ENCODE data around the gene WWOX. TPM values are rescaled to one million over a fixed set of nuclear protein-coding genes. Genes with fewer than 3 reads are reported as not detected.

WWOX gene
- total and polyA plus RNA-seq, 2 of the 8 experiments (the other 6 are each of a cell fraction or from before 2014, with no cell fraction given): 5.4 to 16.7 TPM

DNA sequence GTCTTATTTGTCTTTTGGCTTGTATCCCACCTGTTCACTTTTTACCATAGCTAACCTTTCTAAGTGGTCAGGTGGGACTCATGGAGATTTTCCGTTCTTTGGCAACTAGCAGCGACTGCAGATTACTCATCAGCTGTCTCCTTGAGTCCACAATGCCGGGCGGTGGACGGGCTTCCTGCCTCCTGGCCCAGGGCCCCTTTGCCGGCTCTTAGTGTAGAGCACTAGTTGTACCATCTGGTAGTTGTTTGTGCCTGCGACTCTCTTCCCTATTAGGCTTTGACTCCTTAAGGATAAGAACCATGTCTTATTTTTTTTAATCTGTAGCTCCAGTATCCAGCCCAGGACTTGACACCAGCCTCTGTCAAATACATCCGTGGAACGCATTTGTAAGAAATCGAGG is 399.9 kb downstream of the WWOX start:
- Histone ChIP-seq H4K8ac (ENCODE audit: extremely low read depth, insufficient read depth, low read length) (no peak overlapping the region), H3K4me3 (ENCODE audit: extremely low read depth in 1 of 4, insufficient read depth in 2 of 4, low read depth in 3 of 4, low read length in 4 of 4) (no peak overlapping the region), H4K91ac (replicated peaks; ENCODE audit: insufficient read length, low read length) (no peak overlapping the region), H3K27ac (ENCODE audit: low read depth, low read length) (no peak overlapping the region), H3K79me2 (ENCODE audit: control insufficient read depth in 1 of 2, insufficient read depth in 2 of 2, low read length in 2 of 2) (no peaks in the 10 kb centered on the region), H2BK20ac (ENCODE audit: low read length) (no peak overlapping the region), H3K4me2 (ENCODE audit: insufficient read depth in 1 of 2, low read depth in 2 of 2, low read length in 2 of 2) (no peak overlapping the region), H4K20me1 (replicated peaks in 1 of 2; ENCODE audit: control insufficient read depth in 1 of 2, insufficient read depth in 2 of 2, low read length in 2 of 2) (no peaks in the 10 kb centered on the region), H2BK12ac (ENCODE audit: low read depth, low read length) (no peak overlapping the region), H3K4me1 (replicated peaks in 1 of 4; ENCODE audit: control insufficient read depth in 3 of 4, insufficient read depth in 4 of 4, low read length in 3 of 4) (no peaks in the 10 kb centered on the region; a peak in 1 of 7 replicates), H2BK120ac (replicated peaks; ENCODE audit: low read depth, low read length) (no peak overlapping the region), H3K18ac (ENCODE audit: extremely low read depth, low read length) (no peak overlapping the region), H3K36me3 (ENCODE audit: control insufficient read depth in 2 of 4, insufficient read depth in 4 of 4, low read length in 3 of 4) (no peaks in the 10 kb centered on the region), H3K9me3 (ENCODE audit: insufficient read depth in 2 of 2, low read depth in 1 of 2, low read length in 1 of 2) (no peaks in the 10 kb centered on the region), H3K4ac (replicated peaks; ENCODE audit: insufficient read length, low read depth, low read length) (no peak overlapping the region), H3K27me3 (replicated peaks in 1 of 4; ENCODE audit: control insufficient read depth in 3 of 4, extremely low read depth in 1 of 4, insufficient read depth in 3 of 4, low read length in 3 of 4) (no peaks in the 10 kb centered on the region), H3K79me1 (ENCODE audit: low read depth, low read length) (no peaks in the 10 kb centered on the region), H4K5ac (ENCODE audit: insufficient read length, low read depth, low read length) (no peak overlapping the region), H2AFZ (ENCODE audit: low read length) (no peak overlapping the region), H3K14ac (ENCODE audit: insufficient read length) (no peak overlapping the region), H3K9ac (replicated peaks in 1 of 4; ENCODE audit: extremely low read depth in 1 of 4, low read depth in 3 of 4, low read length in 3 of 4) (no peak overlapping the region), H3K56ac (replicated peaks; ENCODE audit: insufficient read length, low read depth, low read length) (no peak overlapping the region), H3K23me2 (ENCODE audit: low read depth, low read length) (no peaks in the 10 kb centered on the region), H2BK15ac (ENCODE audit: low read length) (no peak overlapping the region), H2AK5ac (ENCODE audit: low read depth, low read length) (no peak overlapping the region), H3K23ac (ENCODE audit: insufficient read length) (no peak overlapping the region), H2BK5ac (ENCODE audit: low read depth, low read length) (no peak overlapping the region)
- no peak for FAIRE-seq
- 94% methylated on average over 10 of the region's 10 CpGs; no CpG with 5 or more reads in 1 of the 2 experiments for WGBS, 2 experiments (ENCODE audit: extremely low coverage in 1 of 2, insufficient coverage in 1 of 2, insufficient read length in 1 of 2, insufficient replicate concordance in 2 of 2, low coverage in 1 of 2, low lambda C conversion rate in 2 of 2, missing lambda C conversion rate in 1 of 2)
- CTCF ChIA-PET (ENCODE audit: partially characterized antibody): interaction anchor here (0.6 to 1.2 kb wide), 3 partner anchors 16 to 206 kb away, joined by 3 read pairs; no protein-coding TSS in a partner anchor
- POLR2A ChIA-PET (ENCODE audit: partially characterized antibody): no interaction called here
- no peak for DNase-seq (ENCODE audit: low read depth in 1 of 2, low spot score in 2 of 2)
- TF ChIP-seq TAF1 (IDR thresholded peaks at IDR 0.05; ENCODE audit: low read depth, low read length): no peak
- no peak for TF ChIP-seq SUZ12 (IDR thresholded peaks at IDR 0.05; ENCODE audit: low read length)
- no peak for TF ChIP-seq TBP (IDR thresholded peaks at IDR 0.05; ENCODE audit: low read depth, low read length)
- TF ChIP-seq POLR2AphosphoS5 (IDR thresholded peaks at IDR 0.05; ENCODE audit: low read depth, low read length): no peak

Data from H1 (cell line).